ENCODE results near the gene CNGB1.
"Not testable (repeated sequence)": the region's sequence is repeated elsewhere in the genome, so short reads cannot be mapped to it uniquely, and the experiment has no call there.

DNA sequence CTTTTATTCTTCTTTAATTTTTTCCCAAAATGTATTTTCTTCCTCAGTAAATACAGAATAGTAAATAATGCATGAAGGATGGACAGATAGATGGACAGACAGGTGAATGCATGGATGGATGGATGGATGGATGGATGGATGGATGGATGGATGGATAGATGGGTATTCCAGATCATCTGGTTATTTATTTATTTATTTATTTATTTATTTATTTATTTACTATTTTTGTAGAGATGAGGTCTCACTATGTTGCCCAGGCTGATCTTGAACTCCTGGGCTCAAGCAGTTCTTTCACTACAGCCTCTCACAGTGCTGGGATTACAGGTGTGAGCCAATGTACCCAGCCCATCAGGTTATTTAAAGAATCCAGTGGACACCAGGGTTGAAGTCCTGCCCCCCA is 53.0 kb downstream of the CNGB1 start:
- TF ChIP-seq, protein P1, sequence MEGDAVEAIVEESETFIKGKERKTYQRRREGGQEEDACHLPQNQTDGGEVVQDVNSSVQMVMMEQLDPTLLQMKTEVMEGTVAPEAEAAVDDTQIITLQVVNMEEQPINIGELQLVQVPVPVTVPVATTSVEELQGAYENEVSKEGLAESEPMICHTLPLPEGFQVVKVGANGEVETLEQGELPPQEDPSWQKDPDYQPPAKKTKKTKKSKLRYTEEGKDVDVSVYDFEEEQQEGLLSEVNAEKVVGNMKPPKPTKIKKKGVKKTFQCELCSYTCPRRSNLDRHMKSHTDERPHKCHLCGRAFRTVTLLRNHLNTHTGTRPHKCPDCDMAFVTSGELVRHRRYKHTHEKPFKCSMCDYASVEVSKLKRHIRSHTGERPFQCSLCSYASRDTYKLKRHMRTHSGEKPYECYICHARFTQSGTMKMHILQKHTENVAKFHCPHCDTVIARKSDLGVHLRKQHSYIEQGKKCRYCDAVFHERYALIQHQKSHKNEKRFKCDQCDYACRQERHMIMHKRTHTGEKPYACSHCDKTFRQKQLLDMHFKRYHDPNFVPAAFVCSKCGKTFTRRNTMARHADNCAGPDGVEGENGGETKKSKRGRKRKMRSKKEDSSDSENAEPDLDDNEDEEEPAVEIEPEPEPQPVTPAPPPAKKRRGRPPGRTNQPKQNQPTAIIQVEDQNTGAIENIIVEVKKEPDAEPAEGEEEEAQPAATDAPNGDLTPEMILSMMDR (optimal IDR thresholded peaks at IDR 0.05 in 1 of 3, IDR thresholded peaks at IDR 0.05 in 1 of 3, conservative IDR thresholded peaks at IDR 0.05 in 1 of 3; ENCODE audit: extremely low read depth in 1 of 3, insufficient read depth in 2 of 3, low read length in 3 of 3): not testable (repeated sequence)
- TF ChIP-seq EZH2 (IDR thresholded peaks at IDR 0.05; ENCODE audit: low read length): not testable (repeated sequence)

Measured in keratinocyte (primary cell).